MCF 10A (cell line): ENCODE measurements around the gene RXRB. TPM values are rescaled to one million over a fixed set of nuclear protein-coding genes. Genes with fewer than 3 reads are reported as not detected.

Experiments used
- BruUV-seq: library from RNA; stranded (reverse); fragments of 400-500 nt; replicated peaks from 2 replicates; lab custom pipeline; 2021; lab: Mats Ljungman, UMichigan
- CTCF ChIA-PET: fragments of 300-600 bp; sonication (Branson Sonifier 250); formaldehyde crosslinking; extraction: SDS; loops from one replicate; lab custom pipeline; 2021; ENCODE audit warnings: antibody characterized with exemption, inconsistent platforms; lab: Yijun Ruan, JAX
- POLR2A ChIA-PET: fragments of 300-600, 350-650 bp; sonication (Branson Sonifier 250); formaldehyde crosslinking; extraction: SDS; loops from one replicate; lab custom pipeline; 2020; ENCODE audit warnings: antibody characterized with exemption, inconsistent platforms; lab: Yijun Ruan, JAX
- DNase-seq: peaks from one replicate; pipeline ENCODE4 v3.0.0-alpha.2; 2018; ENCODE audit not compliant: unreplicated experiment
- H3K27ac Mint-ChIP-seq: one replicate; pipeline ENCODE4 v1.8.0; 2022; ENCODE audit warnings: mild to moderate bottlenecking, low read depth, mixed read lengths; ENCODE audit not compliant: unreplicated experiment
- H3K27me3 Mint-ChIP-seq: one replicate; pipeline ENCODE4 v1.8.0; 2022; ENCODE audit warnings: mixed read lengths; ENCODE audit not compliant: insufficient read depth, unreplicated experiment
- H3K36me3 Mint-ChIP-seq: one replicate; pipeline ENCODE4 v1.8.0; 2022; ENCODE audit warnings: mild to moderate bottlenecking, moderate library complexity, mixed read lengths; ENCODE audit not compliant: insufficient read depth, unreplicated experiment
- H3K4me1 Mint-ChIP-seq: one replicate; pipeline ENCODE4 v1.8.0; 2022; ENCODE audit warnings: mixed read lengths; ENCODE audit not compliant: insufficient read depth, unreplicated experiment
- H3K4me3 Mint-ChIP-seq: one replicate; pipeline ENCODE4 v1.8.0; 2022; ENCODE audit warnings: mild to moderate bottlenecking, moderate library complexity, mixed read lengths; ENCODE audit not compliant: unreplicated experiment
- H3K9me3 Mint-ChIP-seq: one replicate; pipeline ENCODE4 v1.8.0; 2022; ENCODE audit warnings: mixed read lengths; ENCODE audit not compliant: unreplicated experiment
- CTCF ChIP-seq: fragments of 200-600 bp; IDR thresholded peaks from one replicate; pipeline ENCODE4 v1.8.0; 2022; ENCODE audit warnings: antibody characterized with exemption, mild to moderate bottlenecking; ENCODE audit not compliant: unreplicated experiment
- intact Hi-C: fragments of 100-400 bp; cut with micrococcal nuclease; formaldehyde crosslinking; loops from 2 replicates; pipeline ENCODE4 v1.14.1; 2022
- total RNA-seq: library from RNA; stranded (reverse); gene quantifications from 2 replicates; pipeline ENCODE4 v1.2.3, GENCODE V29; 2022

The RXRB gene
- total RNA-seq, 1 experiment from 2014 or later: 35.1 TPM

GRCh38 chr6:33185654-33186187, 14.7 kb downstream of the RXRB start:
- ChIA-PET CTCF (interaction anchor here (0.6 kb wide), 1 partner anchor 23 kb away, joined by 3 read pairs; no protein-coding TSS in a partner anchor), POLR2A (no interaction called here)
- intact Hi-C loops: no loop called here
- Mint-ChIP-seq H3K9me3 (peaks cover 12% of the 10 kb centered on the region), H3K36me3 (no peaks in the 10 kb centered on the region), H3K4me1 (no peaks in the 10 kb centered on the region), H3K27ac (no peak overlapping the region), H3K27me3 (no peaks in the 10 kb centered on the region), H3K4me3 (no peak overlapping the region)
- DNase-seq: no peak
- no TSS peak for BruUV-seq
- no peak for TF ChIP-seq CTCF

GRCh38 chr6:33185190-33185589, 15.3 kb downstream of the RXRB start:
- intact Hi-C loops: no loop called here
- CTCF ChIA-PET: no interaction called here
- no peak for TF ChIP-seq CTCF
- Mint-ChIP-seq H3K4me3 (no peak overlapping the region), H3K27me3 (no peaks in the 10 kb centered on the region), H3K36me3 (no peaks in the 10 kb centered on the region), H3K27ac (no peak overlapping the region), H3K9me3 (peaks cover 12% of the 10 kb centered on the region), H3K4me1 (no peaks in the 10 kb centered on the region)
- no peak for DNase-seq
- POLR2A ChIA-PET: no interaction called here
- BruUV-seq: no TSS peak

GRCh38 chr6:33183071-33183683, 17.3 kb downstream of the RXRB start:
- H3K4me3 Mint-ChIP-seq: no peak overlapping the region
- no peaks in the 10 kb centered on the region for H3K4me1 Mint-ChIP-seq
- no peak for DNase-seq
- intact Hi-C loops: no loop called here
- ChIA-PET POLR2A (interaction anchor here (0.6 kb wide), 1 partner anchor 584 kb away, joined by 3 read pairs; no protein-coding TSS in a partner anchor), CTCF (interaction anchor here (0.9 kb wide), 1 partner anchor 14 kb away, joined by 3 read pairs; no protein-coding TSS in a partner anchor)
- BruUV-seq: no TSS peak
- H3K36me3 Mint-ChIP-seq: no peaks in the 10 kb centered on the region
- H3K9me3 Mint-ChIP-seq: peaks cover 12% of the 10 kb centered on the region
- TF ChIP-seq CTCF: no peak
- no peaks in the 10 kb centered on the region for H3K27me3 Mint-ChIP-seq
- H3K27ac Mint-ChIP-seq: no peak overlapping the region

- peaks cover 9% of the 10 kb centered on the region for H3K27me3 Mint-ChIP-seq
- intact Hi-C loops: no loop called here
- no peaks in the 10 kb centered on the region for H3K36me3 Mint-ChIP-seq
- POLR2A ChIA-PET: interaction anchor here (0.5 kb wide), 1 partner anchor 71 kb away, joined by 4 read pairs; no protein-coding TSS in a partner anchor
- no peak overlapping the region for H3K27ac Mint-ChIP-seq
- no peak for DNase-seq
- CTCF ChIA-PET: no interaction called here
- BruUV-seq: no TSS peak
- no peaks in the 10 kb centered on the region for H3K4me1 Mint-ChIP-seq
- no peak overlapping the region for H3K4me3 Mint-ChIP-seq
- H3K9me3 Mint-ChIP-seq: peaks cover 12% of the 10 kb centered on the region
- no peak for TF ChIP-seq CTCF
Observed at GRCh38 chr6:33181141-33181540, 19.3 kb downstream of the RXRB start.
